HCT116 (cell line): ENCODE data around the gene RNU1-2. TPM values are rescaled to one million over a fixed set of nuclear protein-coding genes. Genes with fewer than 3 reads are reported as not detected.

Experiments
- ATAC-seq: fragments of 200-7000 bp; cut with Tn5 transposase; 2 replicates; pipeline ENCODE4 v1.9.1; 2020; ENCODE audit warnings: mild to moderate bottlenecking, moderate library complexity
- BruUV-seq: library from RNA; stranded (reverse); fragments of 400-500 nt; replicated peaks from 2 replicates; lab custom pipeline; 2021; lab: Mats Ljungman, UMichigan
- CTCF ChIA-PET: fragments of 300-600 bp; sonication (Branson Sonifier 250); formaldehyde crosslinking; loops from one replicate; lab custom pipeline; 2021; ENCODE audit warnings: antibody characterized with exemption; lab: Charles Lee
- POLR2A ChIA-PET: fragments of 300-600, 350-600 bp; sonication (Branson Sonifier 250); formaldehyde crosslinking; loops from one replicate; lab custom pipeline; 2021; ENCODE audit warnings: antibody characterized with exemption; lab: Charles Lee
- RAD21 ChIA-PET, 2 experiments: fragments of 300-600 bp; sonication (Branson Sonifier 250); formaldehyde crosslinking; loops; one replicate each; lab custom pipeline; 2023; ENCODE audit warnings: low total read pairs in 2 of 2; ENCODE audit not compliant: uncharacterized antibody in 2 of 2, unreplicated experiment in 2 of 2, low non-redundant PET in 1 of 2; lab: Charles Lee
- DNase-seq: peaks from one replicate; pipeline ENCODE4 v3.0.0-alpha.2; 2010; ENCODE audit warnings: low read depth, low spot score
- H2AFZ ChIP-seq: fragments of 200-600 bp; shearing (Covaris generic), sonication (generic); 2 replicates; pipeline ENCODE4 v1.6.1; 2017; ENCODE audit warnings: low read depth, mixed run types, mixed read lengths, antibody characterized with exemption, low read length; ENCODE audit not compliant: poor library complexity, severe bottlenecking
- H3K27ac ChIP-seq: 2 replicates; pipeline ENCODE4 v1.5.1; 2012; ENCODE audit warnings: low read depth, low read length
- H3K27me3 ChIP-seq: fragments of 200-600 bp; sonication (generic); 2 replicates; pipeline ENCODE4 v1.6.1; 2016; ENCODE audit warnings: mixed run types, low read length, mixed read lengths; ENCODE audit not compliant: insufficient read depth
- H3K36me3 ChIP-seq, 2 experiments: fragments of 200-500 bp in 1 of 2; fragments of 200-600 bp in 1 of 2; sonication (Bioruptor generic) in 1 of 2; sonication (generic) in 1 of 2; 2 replicates each; pipeline versions ENCODE4 v1.5.1 to v1.6.1; 2014 to 2016; ENCODE audit warnings: low read length in 2 of 2, inconsistent platforms in 1 of 2, mixed read lengths in 1 of 2, mixed run types in 1 of 2; ENCODE audit not compliant: insufficient read depth in 2 of 2, control insufficient read depth in 1 of 2
- H3K4me1 ChIP-seq, 2 experiments: fragments of 200-600 bp in 1 of 2; sonication (generic) in 1 of 2; 2 replicates each; pipeline versions ENCODE4 v1.5.1 to v1.6.1; 2012 to 2017; ENCODE audit warnings: low read length in 2 of 2, inconsistent platforms in 1 of 2, mild to moderate bottlenecking in 1 of 2, mixed read lengths in 1 of 2, mixed run types in 1 of 2, moderate library complexity in 1 of 2; ENCODE audit not compliant: insufficient read depth in 2 of 2, control insufficient read depth in 1 of 2
- H3K4me2 ChIP-seq: fragments of 200-600 bp; sonication (generic); 2 replicates; pipeline ENCODE4 v1.6.1; 2017; ENCODE audit warnings: mixed run types, low read length, mixed read lengths
- H3K4me3 ChIP-seq, 2 experiments: fragments of 200-600 bp in 1 of 2; sonication (generic) in 1 of 2; replicated peaks in 1 of 2; 2 replicates each; pipeline ENCODE4 v1.5.1; 2011 to 2016; ENCODE audit warnings: low read length in 2 of 2, control low read depth in 1 of 2, low read depth in 1 of 2, mild to moderate bottlenecking in 1 of 2, mixed read lengths in 1 of 2, mixed run types in 1 of 2
- H3K79me2 ChIP-seq: fragments of 200-600 bp; sonication (generic); 2 replicates; pipeline ENCODE4 v1.6.1; 2017; ENCODE audit warnings: mild to moderate bottlenecking, mixed run types, low read length, moderate library complexity, mixed read lengths; ENCODE audit not compliant: insufficient read depth
- H3K9ac ChIP-seq: fragments of 200-600 bp; sonication (generic); 2 replicates; pipeline ENCODE4 v1.6.1; 2016; ENCODE audit warnings: low read length, mixed read lengths
- H3K9me2 ChIP-seq: fragments of 200-600 bp; sonication (generic), shearing (Covaris generic); 2 replicates; pipeline ENCODE4 v1.6.1; 2017; ENCODE audit warnings: mixed run types, mild to moderate bottlenecking, moderate library complexity; ENCODE audit not compliant: insufficient read depth
- H3K9me3 ChIP-seq, 2 experiments: fragments of 200-500 bp in 1 of 2; fragments of 200-600 bp in 1 of 2; sonication (Bioruptor generic) in 1 of 2; sonication (generic) in 1 of 2; 2 replicates each; pipeline ENCODE4 v1.6.1; 2014 to 2017; ENCODE audit warnings: low read length in 2 of 2, mixed read lengths in 2 of 2, inconsistent platforms in 1 of 2, low read depth in 1 of 2, mild to moderate bottlenecking in 1 of 2, mixed run types in 1 of 2, moderate library complexity in 1 of 2; ENCODE audit not compliant: control insufficient read depth in 1 of 2, insufficient read depth in 1 of 2
- H4K20me1 ChIP-seq: fragments of 200-600 bp; sonication (generic), shearing (Covaris generic); 2 replicates; pipeline ENCODE4 v1.6.1; 2017; ENCODE audit warnings: mixed run types, mild to moderate bottlenecking, moderate library complexity; ENCODE audit not compliant: insufficient read depth
- CBX3 ChIP-seq: IDR thresholded peaks from 2 replicates; pipeline ENCODE4 v1.6.1; 2012; ENCODE audit warnings: low read depth
- EZH2 ChIP-seq: fragments of 200-600 bp; sonication (generic); IDR thresholded peaks from 2 replicates; pipeline ENCODE4 v1.6.1; 2017; ENCODE audit warnings: antibody characterized with exemption, mixed run types
- EZH2phosphoT487 ChIP-seq: fragments of 200-600 bp; IDR thresholded peaks from 2 replicates; pipeline ENCODE4 v1.6.1; 2018; ENCODE audit warnings: antibody characterized with exemption, borderline replicate concordance
- JUND ChIP-seq: IDR thresholded peaks from 2 replicates; pipeline ENCODE4 v1.6.1; 2012
- POLR2A ChIP-seq: IDR thresholded peaks from 2 replicates; pipeline ENCODE4 v1.7.0; 2011; ENCODE audit warnings: borderline replicate concordance; ENCODE audit not compliant: insufficient read depth, insufficient read length; ENCODE audit errors: extremely low read depth
- SP1 ChIP-seq: IDR thresholded peaks from 2 replicates; pipeline ENCODE4 v1.6.1; 2012; ENCODE audit warnings: low read depth
- SRF ChIP-seq: IDR thresholded peaks from 2 replicates; pipeline ENCODE4 v1.6.1; 2012; ENCODE audit warnings: low read depth
- TCF7L2 ChIP-seq: IDR thresholded peaks from 2 replicates; pipeline ENCODE4 v1.7.0; 2011; ENCODE audit warnings: borderline replicate concordance, inconsistent platforms; ENCODE audit not compliant: insufficient read depth, insufficient read length; ENCODE audit errors: extremely low read depth
- YY1 ChIP-seq: IDR thresholded peaks from 2 replicates; pipeline ENCODE4 v1.6.1; 2011; ENCODE audit warnings: low read length, low read depth, moderate library complexity, mild to moderate bottlenecking; ENCODE audit not compliant: insufficient replicate concordance; ENCODE audit errors: extremely low read depth
- ZBTB33 ChIP-seq: IDR thresholded peaks from 2 replicates; pipeline ENCODE4 v1.6.1; 2011; ENCODE audit warnings: mild to moderate bottlenecking, low read length, moderate library complexity; ENCODE audit not compliant: insufficient replicate concordance; ENCODE audit errors: extremely low read depth
- ZFX ChIP-seq: fragments of 450-650 bp; IDR thresholded peaks from 2 replicates; pipeline ENCODE4 v1.6.1; 2017
- ZNF274 ChIP-seq: fragments of 200-500 bp; sonication (Bioruptor generic); IDR thresholded peaks from 2 replicates; pipeline ENCODE4 v1.6.1; 2014; ENCODE audit warnings: mild to moderate bottlenecking, low read depth, low read length, inconsistent platforms
- intact Hi-C: fragments of 100-400 bp; cut with micrococcal nuclease; formaldehyde crosslinking; loops from 2 replicates; pipeline ENCODE4 v1.10.0; 2022
- total RNA-seq: library from RNA; stranded (reverse); gene quantifications from one replicate; pipeline ENCODE4 v1.2.1, GENCODE V29; 2021; ENCODE audit not compliant: unreplicated experiment
- TF ChIP-seq, protein P1 (sequence below), 3 experiments: fragments of 200-600 bp in 1 of 3; sonication (generic) in 1 of 3; IDR thresholded peaks in 2 of 3; conservative IDR thresholded peaks in 1 of 3; 2 replicates each; pipeline ENCODE4 v1.5.1; 2012 to 2017; ENCODE audit warnings: low read depth in 2 of 3, low read length in 2 of 3, antibody characterized with exemption in 1 of 3, borderline replicate concordance in 1 of 3, control low read depth in 1 of 3, mild to moderate bottlenecking in 1 of 3, mixed read lengths in 1 of 3, mixed run types in 1 of 3, moderate library complexity in 1 of 3; ENCODE audit not compliant: insufficient read depth in 1 of 3
- TF ChIP-seq, protein P2 (sequence below): IDR thresholded peaks from 2 replicates; pipeline ENCODE4 v1.6.1; 2012; ENCODE audit warnings: low read depth
- TF ChIP-seq, protein P3 (sequence below): IDR thresholded peaks from 2 replicates; pipeline ENCODE4 v1.6.1; 2012

Gene RNU1-2
- total RNA-seq, 1 experiment from 2014 or later: 1,685 TPM

DNA sequence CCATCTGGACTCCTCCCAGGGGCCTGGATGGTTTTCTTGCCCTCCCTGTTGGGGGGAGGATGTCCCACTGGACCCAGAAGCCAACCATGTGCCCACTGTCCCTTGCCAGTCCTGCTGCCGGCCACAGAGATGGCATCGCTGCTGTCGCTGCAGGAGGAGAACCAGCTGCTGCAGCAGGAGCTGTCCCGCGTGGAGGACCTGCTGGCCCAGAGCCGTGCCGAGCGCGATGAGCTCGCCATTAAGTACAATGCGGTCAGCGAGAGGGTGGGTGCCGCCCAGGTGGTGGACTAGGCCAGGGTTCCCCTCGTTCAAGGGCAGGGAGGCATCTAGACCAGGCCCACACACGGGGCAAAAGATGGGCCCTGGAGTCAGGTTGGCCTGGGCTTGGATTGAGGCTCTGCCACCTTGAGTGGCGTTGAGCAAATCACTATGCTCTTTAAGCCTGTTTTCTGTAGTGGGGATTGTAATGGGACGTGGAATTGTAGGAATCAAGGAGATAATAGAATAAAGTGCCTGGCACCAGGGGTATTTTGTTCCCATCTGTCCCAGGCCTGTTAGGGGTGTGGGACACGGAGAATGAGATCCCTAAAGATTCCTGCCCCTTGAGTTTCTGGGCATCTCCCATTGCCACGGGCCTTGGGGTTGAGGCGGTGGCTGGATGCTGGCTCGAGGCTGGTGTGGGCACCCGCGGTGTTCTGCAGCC is 28.6 kb downstream of the RNU1-2 start:
- ChIA-PET CTCF (interaction anchor here (0.7 to 0.9 kb wide), 2 partner anchors 28 to 304 kb away, joined by 3 read pairs; no protein-coding TSS in a partner anchor), POLR2A (no interaction called here), RAD21 (no interaction called here)
- BruUV-seq: no TSS peak
- Histone ChIP-seq H3K9ac (no peak overlapping the region), H3K79me2 (no peaks in the 10 kb centered on the region), H3K36me3 (0 out of 4 replicates have a peak, but pooled peaks cover 0 to 3% of the 10 kb centered on the region in 2 experiments), H3K9me2 (no peaks in the 10 kb centered on the region), H3K4me3 (no peak overlapping the region), H3K4me1 (peaks cover 6 to 17% of the 10 kb centered on the region in 2 experiments), H4K20me1 (no peaks in the 10 kb centered on the region), H3K4me2 (no peak overlapping the region), H3K27ac (no peak overlapping the region; the same call in 1 of the 2 replicates), H3K27me3 (no peaks in the 10 kb centered on the region), H2AFZ (no peak overlapping the region), H3K9me3 (no peaks in the 10 kb centered on the region)
- no peak for ATAC-seq
- no peak for DNase-seq
- intact Hi-C loops: no loop called here
- no peak for TF ChIP-seq ZBTB33
- TF ChIP-seq POLR2A: no peak
- TF ChIP-seq, protein P1, sequence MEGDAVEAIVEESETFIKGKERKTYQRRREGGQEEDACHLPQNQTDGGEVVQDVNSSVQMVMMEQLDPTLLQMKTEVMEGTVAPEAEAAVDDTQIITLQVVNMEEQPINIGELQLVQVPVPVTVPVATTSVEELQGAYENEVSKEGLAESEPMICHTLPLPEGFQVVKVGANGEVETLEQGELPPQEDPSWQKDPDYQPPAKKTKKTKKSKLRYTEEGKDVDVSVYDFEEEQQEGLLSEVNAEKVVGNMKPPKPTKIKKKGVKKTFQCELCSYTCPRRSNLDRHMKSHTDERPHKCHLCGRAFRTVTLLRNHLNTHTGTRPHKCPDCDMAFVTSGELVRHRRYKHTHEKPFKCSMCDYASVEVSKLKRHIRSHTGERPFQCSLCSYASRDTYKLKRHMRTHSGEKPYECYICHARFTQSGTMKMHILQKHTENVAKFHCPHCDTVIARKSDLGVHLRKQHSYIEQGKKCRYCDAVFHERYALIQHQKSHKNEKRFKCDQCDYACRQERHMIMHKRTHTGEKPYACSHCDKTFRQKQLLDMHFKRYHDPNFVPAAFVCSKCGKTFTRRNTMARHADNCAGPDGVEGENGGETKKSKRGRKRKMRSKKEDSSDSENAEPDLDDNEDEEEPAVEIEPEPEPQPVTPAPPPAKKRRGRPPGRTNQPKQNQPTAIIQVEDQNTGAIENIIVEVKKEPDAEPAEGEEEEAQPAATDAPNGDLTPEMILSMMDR (IDR thresholded peaks at IDR 0.05 in 2 of 3, conservative IDR thresholded peaks at IDR 0.05 in 1 of 3; ENCODE audit: borderline replicate concordance in 1 of 3, insufficient read depth in 1 of 3, low read depth in 2 of 3, low read length in 2 of 3): no peak
- TF ChIP-seq, protein P2, sequence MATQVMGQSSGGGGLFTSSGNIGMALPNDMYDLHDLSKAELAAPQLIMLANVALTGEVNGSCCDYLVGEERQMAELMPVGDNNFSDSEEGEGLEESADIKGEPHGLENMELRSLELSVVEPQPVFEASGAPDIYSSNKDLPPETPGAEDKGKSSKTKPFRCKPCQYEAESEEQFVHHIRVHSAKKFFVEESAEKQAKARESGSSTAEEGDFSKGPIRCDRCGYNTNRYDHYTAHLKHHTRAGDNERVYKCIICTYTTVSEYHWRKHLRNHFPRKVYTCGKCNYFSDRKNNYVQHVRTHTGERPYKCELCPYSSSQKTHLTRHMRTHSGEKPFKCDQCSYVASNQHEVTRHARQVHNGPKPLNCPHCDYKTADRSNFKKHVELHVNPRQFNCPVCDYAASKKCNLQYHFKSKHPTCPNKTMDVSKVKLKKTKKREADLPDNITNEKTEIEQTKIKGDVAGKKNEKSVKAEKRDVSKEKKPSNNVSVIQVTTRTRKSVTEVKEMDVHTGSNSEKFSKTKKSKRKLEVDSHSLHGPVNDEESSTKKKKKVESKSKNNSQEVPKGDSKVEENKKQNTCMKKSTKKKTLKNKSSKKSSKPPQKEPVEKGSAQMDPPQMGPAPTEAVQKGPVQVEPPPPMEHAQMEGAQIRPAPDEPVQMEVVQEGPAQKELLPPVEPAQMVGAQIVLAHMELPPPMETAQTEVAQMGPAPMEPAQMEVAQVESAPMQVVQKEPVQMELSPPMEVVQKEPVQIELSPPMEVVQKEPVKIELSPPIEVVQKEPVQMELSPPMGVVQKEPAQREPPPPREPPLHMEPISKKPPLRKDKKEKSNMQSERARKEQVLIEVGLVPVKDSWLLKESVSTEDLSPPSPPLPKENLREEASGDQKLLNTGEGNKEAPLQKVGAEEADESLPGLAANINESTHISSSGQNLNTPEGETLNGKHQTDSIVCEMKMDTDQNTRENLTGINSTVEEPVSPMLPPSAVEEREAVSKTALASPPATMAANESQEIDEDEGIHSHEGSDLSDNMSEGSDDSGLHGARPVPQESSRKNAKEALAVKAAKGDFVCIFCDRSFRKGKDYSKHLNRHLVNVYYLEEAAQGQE: no peak
- TF ChIP-seq ZNF274: no peak
- no peak for TF ChIP-seq SRF
- TF ChIP-seq, protein P3, sequence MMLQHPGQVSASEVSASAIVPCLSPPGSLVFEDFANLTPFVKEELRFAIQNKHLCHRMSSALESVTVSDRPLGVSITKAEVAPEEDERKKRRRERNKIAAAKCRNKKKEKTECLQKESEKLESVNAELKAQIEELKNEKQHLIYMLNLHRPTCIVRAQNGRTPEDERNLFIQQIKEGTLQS: no peak
- no peak for TF ChIP-seq SP1
- TF ChIP-seq EZH2phosphoT487: no peak
- no peak for TF ChIP-seq CBX3
- no peak for TF ChIP-seq JUND
- TF ChIP-seq YY1: no peak
- TF ChIP-seq ZFX: no peak
- TF ChIP-seq EZH2: no peak
- TF ChIP-seq TCF7L2: no peak
